PFSK-1 (cell line): ENCODE measurements around the gene THSD4.

Experiments
- FOXP2 ChIP-seq: optimal IDR thresholded peaks from 2 replicates; pipeline ENCODE3; 2011; ENCODE audit warnings: borderline replicate concordance, control low read depth, inconsistent platforms; ENCODE audit not compliant: insufficient read depth; ENCODE audit errors: extremely low read length, extremely low read depth
- POLR2AphosphoS5 ChIP-seq: IDR thresholded peaks from 2 replicates; pipeline ENCODE4 v1.6.1; 2012; ENCODE audit warnings: low read depth, mild to moderate bottlenecking, control low read depth, low read length, moderate library complexity
- REST ChIP-seq, 2 experiments: IDR thresholded peaks; 2 replicates each; pipeline versions ENCODE4 v1.6.1 to v1.8.0; 2011 to 2012; ENCODE audit warnings: low read depth in 2 of 2, low read length in 2 of 2, control low read depth in 1 of 2, inconsistent platforms in 1 of 2, mild to moderate bottlenecking in 1 of 2, moderate library complexity in 1 of 2; ENCODE audit not compliant: insufficient read depth in 1 of 2
- SIN3A ChIP-seq: IDR thresholded peaks from 2 replicates; pipeline ENCODE4 v1.6.1; 2012; ENCODE audit warnings: mild to moderate bottlenecking, low read length, moderate library complexity, borderline replicate concordance; ENCODE audit not compliant: insufficient read depth
- TAF1 ChIP-seq: IDR thresholded peaks from 2 replicates; pipeline ENCODE4 v1.6.1; 2012; ENCODE audit warnings: low read length, control low read depth, borderline replicate concordance; ENCODE audit not compliant: insufficient read depth

Gene THSD4

DNA sequence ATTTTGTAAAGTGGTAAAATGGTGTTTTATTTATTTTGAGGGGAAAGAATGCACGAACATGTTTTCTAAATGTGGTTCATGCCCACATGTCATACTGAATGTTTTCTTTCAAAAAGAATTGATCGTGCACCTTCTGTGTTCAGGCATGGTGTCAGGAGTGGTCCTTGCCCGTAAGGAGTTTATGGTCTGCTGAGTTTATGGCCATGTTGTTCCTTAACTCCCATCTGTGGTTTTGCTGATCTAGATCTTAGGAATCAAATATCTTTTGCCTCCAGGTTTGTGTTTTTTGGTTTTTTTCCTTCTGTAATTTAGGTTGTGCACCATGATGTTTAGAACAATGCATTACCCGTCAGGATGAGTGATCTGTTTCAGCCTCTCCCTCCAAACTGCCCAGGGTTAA lies 390.7 kb downstream of the THSD4 start:
- TF ChIP-seq SIN3A: no peak
- TF ChIP-seq TAF1: no peak
- TF ChIP-seq REST (IDR thresholded peaks at IDR 0.05; ENCODE audit: insufficient read depth in 1 of 2, low read depth in 2 of 2, low read length in 2 of 2): no peak
- no peak for TF ChIP-seq POLR2AphosphoS5
- no peak for TF ChIP-seq FOXP2

- TF ChIP-seq REST (IDR thresholded peaks at IDR 0.05; ENCODE audit: insufficient read depth in 1 of 2, low read depth in 2 of 2, low read length in 2 of 2): no peak
- no peak for TF ChIP-seq SIN3A
- no peak for TF ChIP-seq TAF1
- no peak for TF ChIP-seq FOXP2
- no peak for TF ChIP-seq POLR2AphosphoS5
Observed at GRCh38 chr15:71506946-71507345, 391.7 kb downstream of the THSD4 start.

DNA sequence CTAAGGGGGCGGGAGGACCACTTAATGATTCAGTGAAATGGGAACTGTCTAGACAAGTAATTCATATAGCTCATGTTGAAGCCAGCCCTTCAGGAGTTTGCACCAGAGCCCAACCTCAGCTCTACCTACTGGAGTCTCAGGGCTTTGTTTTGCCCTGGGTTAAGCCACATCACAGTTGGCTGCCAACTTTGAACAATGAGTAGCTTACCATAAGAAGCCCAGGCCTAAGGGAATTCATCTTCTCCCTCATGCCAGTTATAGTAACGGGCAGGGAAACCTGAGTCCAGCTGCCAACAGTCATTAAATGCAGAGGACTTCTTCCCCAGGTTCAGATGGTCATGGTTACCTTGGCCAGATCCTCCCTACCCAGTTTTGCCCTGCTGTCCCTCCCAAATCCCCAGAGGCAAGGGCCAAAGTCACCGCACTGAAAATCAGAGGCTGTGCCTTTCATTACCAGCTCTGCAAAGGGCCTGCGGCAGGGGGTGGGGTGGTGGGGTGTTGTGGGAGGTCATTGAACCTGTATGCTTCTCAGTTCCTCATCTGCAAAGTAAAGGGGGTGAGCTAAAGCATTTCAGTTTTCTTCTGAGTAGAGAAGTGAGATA lies 392.9 kb downstream of the THSD4 start:
- TF ChIP-seq POLR2AphosphoS5 (no peak), REST (IDR thresholded peaks at IDR 0.05; ENCODE audit: insufficient read depth in 1 of 2, low read depth in 2 of 2, low read length in 2 of 2) (no peak), SIN3A (no peak), TAF1 (no peak), FOXP2 (no peak)

DNA sequence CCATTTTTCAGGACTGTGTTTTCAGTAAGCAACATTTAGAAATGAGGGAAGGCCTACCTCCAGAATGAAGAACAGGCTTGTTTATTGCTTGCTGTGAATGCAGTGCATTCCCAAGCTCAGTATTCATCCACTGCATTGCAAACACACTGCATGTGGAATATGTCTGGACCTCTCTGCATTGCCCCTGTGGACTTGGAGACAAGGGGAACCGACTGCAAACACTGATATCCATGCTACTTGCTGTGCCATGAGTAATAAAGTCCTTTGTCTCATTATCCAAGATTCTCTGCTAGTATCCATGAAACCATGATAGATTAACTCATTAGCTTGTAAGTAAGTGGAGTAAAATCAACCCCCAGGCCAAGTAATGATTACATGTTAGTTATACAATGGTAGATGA lies 393.9 kb downstream of the THSD4 start:
- no peak for TF ChIP-seq TAF1

DNA sequence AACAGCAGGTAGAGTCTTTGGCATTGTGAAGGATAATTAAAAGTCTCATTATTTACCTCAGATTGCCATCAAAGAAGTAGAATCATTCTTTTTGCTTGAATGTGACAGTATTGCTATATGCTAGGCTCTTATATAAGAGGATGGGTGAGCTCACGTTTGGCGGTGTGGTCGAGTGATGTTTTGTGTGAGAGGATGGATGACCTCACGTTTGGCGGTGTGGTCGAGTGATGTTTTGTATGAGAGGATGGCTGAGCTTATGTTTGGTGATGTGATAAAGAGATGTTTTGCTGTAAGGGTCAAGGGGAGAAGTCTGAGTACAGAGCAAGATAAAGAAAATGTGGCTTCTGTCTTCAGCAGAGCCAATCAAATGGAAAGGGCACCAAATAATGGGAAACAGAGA lies 395.5 kb downstream of the THSD4 start:
- TF ChIP-seq REST (IDR thresholded peaks at IDR 0.05; ENCODE audit: insufficient read depth in 1 of 2, low read depth in 2 of 2, low read length in 2 of 2) (no peak), SIN3A (no peak), POLR2AphosphoS5 (no peak), TAF1 (no peak), FOXP2 (no peak)
